Endothelial cell of umbilical vein (primary cell): ENCODE results near the gene NRCAM. TPM values are rescaled to one million over a fixed set of nuclear protein-coding genes. Genes with fewer than 3 reads are reported as not detected.

Experiments
- BruUV-seq: library from RNA; stranded (reverse); fragments of 400-500 nt; replicated peaks from 2 replicates; lab custom pipeline; 2021; lab: Mats Ljungman, UMichigan
- CTCF ChIA-PET: fragments of 300-600, 350-600 bp; sonication (Branson Sonifier 250); formaldehyde crosslinking; loops from one replicate; lab custom pipeline; 2021; ENCODE audit warnings: antibody characterized with exemption, inconsistent platforms; lab: Charles Lee
- POLR2A ChIA-PET: fragments of 300-600, 350-600 bp; sonication (Branson Sonifier 250); formaldehyde crosslinking; loops from one replicate; lab custom pipeline; 2021; ENCODE audit warnings: antibody characterized with exemption, inconsistent platforms; lab: Charles Lee
- DNase-seq: peaks from one replicate; pipeline ENCODE4 v3.0.0-alpha.2; 2011; ENCODE audit warnings: low read depth, low spot score
- FAIRE-seq: peaks from 2 replicates; lab custom pipeline; 2011; peaks lifted over from hg19 to GRCh38; lab: Jason Lieb, UNC
- H2AFZ ChIP-seq: 2 replicates; pipeline ENCODE4 v1.6.0; 2012; ENCODE audit warnings: low read depth, low read length, control low read depth, inconsistent platforms
- H3K27ac ChIP-seq: 2 replicates; pipeline ENCODE4 v1.5.1; 2011; ENCODE audit warnings: low read depth, mild to moderate bottlenecking, control low read depth, low read length, moderate library complexity; ENCODE audit not compliant: insufficient read depth
- H3K27me3 ChIP-seq, 2 experiments: 2 replicates each; pipeline versions ENCODE4 v1.6.0 to v1.6.1; 2011; ENCODE audit warnings: low read length in 2 of 2, mixed read lengths in 1 of 2; ENCODE audit not compliant: control insufficient read depth in 2 of 2, insufficient read depth in 2 of 2
- H3K36me3 ChIP-seq, 2 experiments: 2 replicates in 1 of 2; 3 replicates in 1 of 2; pipeline ENCODE4 v1.5.1; 2011; ENCODE audit warnings: low read length in 2 of 2, mild to moderate bottlenecking in 1 of 2, moderate library complexity in 1 of 2; ENCODE audit not compliant: control insufficient read depth in 2 of 2, insufficient read depth in 2 of 2; ENCODE audit errors: extremely low read depth in 1 of 2
- H3K4me1 ChIP-seq: 3 replicates; pipeline ENCODE4 v1.5.1; 2011; ENCODE audit warnings: mild to moderate bottlenecking, low read length; ENCODE audit not compliant: control insufficient read depth, insufficient read depth; ENCODE audit errors: extremely low read depth
- H3K4me2 ChIP-seq: 2 replicates; pipeline ENCODE4 v1.6.1; 2011; ENCODE audit warnings: low read length, control low read depth, mixed read lengths; ENCODE audit not compliant: insufficient read depth
- H3K4me3 ChIP-seq, 3 experiments: fragments of 200-600 bp in 1 of 3; sonication (generic), shearing (Covaris generic) in 1 of 3; replicated peaks in 1 of 3; 2 replicates each; pipeline ENCODE4 v1.5.1; 2011 to 2016; ENCODE audit warnings: control low read depth in 3 of 3, low read length in 3 of 3, mild to moderate bottlenecking in 2 of 3, inconsistent platforms in 1 of 3, low read depth in 1 of 3, moderate library complexity in 1 of 3; ENCODE audit not compliant: insufficient read depth in 1 of 3
- H3K79me2 ChIP-seq: 2 replicates; pipeline ENCODE4 v1.6.0; 2012; ENCODE audit warnings: low read length, inconsistent platforms; ENCODE audit not compliant: control insufficient read depth, insufficient read depth
- H3K9ac ChIP-seq: replicated peaks from 2 replicates; pipeline ENCODE3; 2011; ENCODE audit warnings: low read length, control low read depth; ENCODE audit not compliant: insufficient read depth; ENCODE audit errors: extremely low read depth
- H3K9me1 ChIP-seq: replicated peaks from 3 replicates; pipeline ENCODE4 v1.6.0; 2011; ENCODE audit warnings: mild to moderate bottlenecking, low read length; ENCODE audit not compliant: control insufficient read depth, insufficient read depth; ENCODE audit errors: extremely low read depth
- H3K9me3 ChIP-seq: replicated peaks from 2 replicates; pipeline ENCODE4 v1.5.1; 2012; ENCODE audit warnings: low read length, inconsistent platforms; ENCODE audit not compliant: control insufficient read depth, insufficient read depth
- H4K20me1 ChIP-seq: replicated peaks from 2 replicates; pipeline ENCODE3; 2011; ENCODE audit warnings: mild to moderate bottlenecking, low read length; ENCODE audit not compliant: control insufficient read depth, insufficient read depth; ENCODE audit errors: extremely low read depth
- EZH2 ChIP-seq: IDR thresholded peaks from 2 replicates; pipeline ENCODE4 v1.6.1; 2012; ENCODE audit warnings: borderline replicate concordance, low read depth, mild to moderate bottlenecking, moderate library complexity, low read length, inconsistent platforms; ENCODE audit not compliant: severe bottlenecking
- FOS ChIP-seq: IDR thresholded peaks from 2 replicates; pipeline ENCODE4 v1.6.1; 2011; ENCODE audit warnings: mild to moderate bottlenecking, low read length, moderate library complexity, borderline replicate concordance; ENCODE audit not compliant: insufficient read depth
- GATA2 ChIP-seq: IDR thresholded peaks from 2 replicates; pipeline ENCODE4 v1.7.0; 2011; ENCODE audit warnings: low read depth, mild to moderate bottlenecking, moderate library complexity, mixed read lengths, low read length; ENCODE audit not compliant: insufficient read length, insufficient read depth
- JUN ChIP-seq: IDR thresholded peaks from 2 replicates; pipeline ENCODE4 v1.6.1; 2011; ENCODE audit warnings: borderline replicate concordance, low read depth; ENCODE audit not compliant: insufficient read length, insufficient read depth
- MYC ChIP-seq: IDR thresholded peaks from one replicate; pipeline ENCODE4 v1.6.1; 2011; ENCODE audit warnings: mild to moderate bottlenecking, low read depth, low read length
- POLR2A ChIP-seq: IDR thresholded peaks from 2 replicates; pipeline ENCODE4 v1.6.1; 2012; ENCODE audit warnings: low read depth, mild to moderate bottlenecking, control low read depth, low read length
- POLR2AphosphoS5 ChIP-seq: IDR thresholded peaks from 2 replicates; pipeline ENCODE4 v1.6.1; 2012; ENCODE audit warnings: low read depth, mild to moderate bottlenecking, control low read depth, low read length, moderate library complexity; ENCODE audit not compliant: insufficient read depth
- dilution Hi-C: fragments of 300-500 bp; cut with MboI; formaldehyde crosslinking; loops from one replicate; pipeline ENCODE4 v1.15.0; 2019; ENCODE audit warnings: low sequenced_read_pairs; ENCODE audit not compliant: extremely low pct_ligation_motif_present
- intact Hi-C: fragments of 100-400 bp; cut with micrococcal nuclease; formaldehyde crosslinking; loops from one replicate; pipeline ENCODE4 v1.10.0; 2022
- polyA plus RNA-seq, 4 experiments: library from polyadenylated mRNA; depleted of rRNA in 3 of 4; stranded (reverse) in 3 of 4; unstranded in 1 of 4; fragments of >200 nt; gene quantifications; 2 replicates each; pipeline versions ENCODE4 v1.2.1 to v1.2.3, GENCODE V29; 2011 to 2012; ENCODE audit warnings: missing spikeins in 1 of 4
- total RNA-seq: library from RNA; stranded (reverse); gene quantifications from 2 replicates; pipeline ENCODE4 v1.2.3, GENCODE V29; 2021
- TF ChIP-seq, protein P1 (sequence below), 2 donors: IDR thresholded peaks; 1 replicate in 1 of 2; 2 replicates in 1 of 2; pipeline ENCODE4 v1.5.1; 2011; ENCODE audit warnings: low read length in 2 of 2, mild to moderate bottlenecking in 2 of 2, moderate library complexity in 2 of 2, control low read depth in 1 of 2, inconsistent platforms in 1 of 2, low read depth in 1 of 2; ENCODE audit not compliant: insufficient read depth in 1 of 2; ENCODE audit errors: extremely low read depth in 1 of 2
- TF ChIP-seq, protein P2 (sequence below): IDR thresholded peaks from 2 replicates; pipeline ENCODE4 v1.6.1; 2011; ENCODE audit not compliant: insufficient read depth, insufficient read length

Gene NRCAM
- total and polyA plus RNA-seq, 2 donors (not counting 3 experiments of a cell fraction or from before 2014, with no cell fraction given), result 26.0 to 47.6 TPM

DNA sequence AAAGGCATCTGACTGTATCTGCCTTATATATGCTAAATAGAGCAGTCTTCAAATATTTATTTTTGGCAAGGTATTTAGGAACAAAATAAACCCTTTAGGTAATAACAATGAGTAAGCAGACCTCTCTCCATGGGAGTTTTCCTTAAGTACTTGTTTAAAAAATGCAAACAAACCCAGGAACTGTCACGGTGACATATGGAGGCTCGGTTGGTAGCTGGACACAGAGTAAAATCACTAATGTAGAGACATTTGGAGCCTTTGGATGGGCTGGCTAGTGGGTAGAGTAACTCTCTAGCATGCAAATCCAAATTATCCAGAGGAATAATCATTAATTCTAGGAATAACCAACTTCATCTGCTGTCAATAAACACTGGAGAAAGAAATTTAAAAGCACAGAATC is 254.5 kb downstream of the NRCAM start:
- DNase-seq, result no peak
- Histone ChIP-seq H4K20me1 (no peaks in the 10 kb centered on the region), H2AFZ (no peak overlapping the region), H3K9me3 (no peaks in the 10 kb centered on the region), H3K27ac (no peak overlapping the region), H3K4me1 (peaks cover 5% of the 10 kb centered on the region), H3K4me3 (no peak overlapping the region), H3K36me3 (peaks cover 0 to 4% of the 10 kb centered on the region in 2 experiments), H3K27me3 (no peaks in the 10 kb centered on the region), H3K9me1 (no peaks in the 10 kb centered on the region), H3K79me2 (no peaks in the 10 kb centered on the region), H3K9ac (no peak overlapping the region), H3K4me2 (no peak overlapping the region)
- no TSS peak for BruUV-seq
- TF ChIP-seq POLR2AphosphoS5, result no peak
- no peak for TF ChIP-seq MYC
- TF ChIP-seq GATA2, result no peak
- TF ChIP-seq POLR2A, result no peak
- TF ChIP-seq, protein P1, sequence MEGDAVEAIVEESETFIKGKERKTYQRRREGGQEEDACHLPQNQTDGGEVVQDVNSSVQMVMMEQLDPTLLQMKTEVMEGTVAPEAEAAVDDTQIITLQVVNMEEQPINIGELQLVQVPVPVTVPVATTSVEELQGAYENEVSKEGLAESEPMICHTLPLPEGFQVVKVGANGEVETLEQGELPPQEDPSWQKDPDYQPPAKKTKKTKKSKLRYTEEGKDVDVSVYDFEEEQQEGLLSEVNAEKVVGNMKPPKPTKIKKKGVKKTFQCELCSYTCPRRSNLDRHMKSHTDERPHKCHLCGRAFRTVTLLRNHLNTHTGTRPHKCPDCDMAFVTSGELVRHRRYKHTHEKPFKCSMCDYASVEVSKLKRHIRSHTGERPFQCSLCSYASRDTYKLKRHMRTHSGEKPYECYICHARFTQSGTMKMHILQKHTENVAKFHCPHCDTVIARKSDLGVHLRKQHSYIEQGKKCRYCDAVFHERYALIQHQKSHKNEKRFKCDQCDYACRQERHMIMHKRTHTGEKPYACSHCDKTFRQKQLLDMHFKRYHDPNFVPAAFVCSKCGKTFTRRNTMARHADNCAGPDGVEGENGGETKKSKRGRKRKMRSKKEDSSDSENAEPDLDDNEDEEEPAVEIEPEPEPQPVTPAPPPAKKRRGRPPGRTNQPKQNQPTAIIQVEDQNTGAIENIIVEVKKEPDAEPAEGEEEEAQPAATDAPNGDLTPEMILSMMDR (IDR thresholded peaks at IDR 0.05; ENCODE audit: extremely low read depth in 1 of 2, insufficient read depth in 1 of 2, low read depth in 1 of 2, low read length in 2 of 2), result no peak
- TF ChIP-seq EZH2, result no peak
- TF ChIP-seq FOS, result no peak
- TF ChIP-seq JUN, result no peak
- TF ChIP-seq, protein P2, sequence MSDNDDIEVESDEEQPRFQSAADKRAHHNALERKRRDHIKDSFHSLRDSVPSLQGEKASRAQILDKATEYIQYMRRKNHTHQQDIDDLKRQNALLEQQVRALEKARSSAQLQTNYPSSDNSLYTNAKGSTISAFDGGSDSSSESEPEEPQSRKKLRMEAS, result no peak
- no peak for FAIRE-seq
- ChIA-PET CTCF (no interaction called here), POLR2A (no interaction called here)
- intact Hi-C loops (no loop called here), dilution Hi-C loops (no loop called here)
